GM19193 (cell line): Measurements from ENCODE around the gene AGAP1.

Source experiments
- POLR2A ChIP-seq: IDR thresholded peaks from 4 replicates; pipeline ENCODE4 v1.6.1; 2011; ENCODE audit not compliant: insufficient read depth, insufficient read length; ENCODE audit errors: extremely low read depth

The AGAP1 gene

DNA sequence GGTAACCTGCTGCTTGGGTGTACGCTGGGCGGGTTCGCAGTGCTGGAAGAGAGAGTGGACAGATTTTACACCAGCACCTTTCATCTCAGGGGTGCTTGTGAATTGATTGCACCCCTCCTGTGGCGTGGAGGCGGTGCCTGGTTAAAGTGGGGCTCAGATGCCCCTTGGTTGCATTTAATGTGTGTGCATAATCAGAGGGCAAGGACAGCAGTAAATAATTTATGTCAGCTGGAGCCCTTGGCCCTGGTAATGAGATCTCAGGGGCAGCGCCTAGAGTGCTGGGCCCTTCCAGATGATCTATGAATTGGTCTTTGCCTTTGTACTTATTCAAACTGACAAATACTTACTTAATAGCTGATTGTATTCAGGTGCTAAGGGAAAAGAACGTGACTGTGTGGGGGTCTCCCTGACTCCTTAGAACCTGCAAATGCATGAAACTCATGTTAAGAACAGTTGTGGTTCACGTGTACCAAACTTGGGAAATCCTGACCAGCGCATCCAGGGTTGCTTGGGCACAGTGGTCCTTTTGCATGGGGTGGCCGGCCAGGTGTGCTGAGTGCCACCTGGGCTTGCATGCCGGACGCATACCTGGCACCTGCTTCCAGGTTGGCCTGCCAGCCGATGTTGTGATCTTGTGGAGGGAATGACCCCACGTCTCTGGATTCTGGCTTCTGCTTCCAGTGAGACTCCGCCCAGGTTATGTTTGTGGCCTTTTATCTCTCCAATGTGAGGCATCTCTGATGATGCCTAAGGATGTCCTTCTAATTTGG lies 118.5 kb downstream of the AGAP1 start:
- TF ChIP-seq POLR2A: no peak

DNA sequence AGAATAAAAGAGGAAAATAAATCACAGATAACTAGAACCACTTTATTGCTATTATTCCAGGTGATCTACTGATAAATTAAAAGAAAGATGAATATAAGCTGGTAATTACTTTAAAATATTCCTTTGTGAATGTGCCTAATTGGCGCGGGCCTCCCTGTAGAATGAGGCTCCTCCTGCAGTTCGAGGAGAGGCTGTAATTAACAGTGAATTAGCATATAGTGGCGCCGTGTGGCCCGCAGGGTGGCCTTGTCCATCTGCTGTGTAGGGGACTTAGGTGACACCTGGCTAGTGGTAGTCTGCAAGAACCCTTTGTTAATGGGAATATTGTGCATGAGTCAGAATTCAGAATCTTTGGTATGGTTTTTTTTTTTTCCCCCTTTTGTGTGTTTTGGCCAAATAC lies 119.8 kb downstream of the AGAP1 start:
- no peak for TF ChIP-seq POLR2A

DNA sequence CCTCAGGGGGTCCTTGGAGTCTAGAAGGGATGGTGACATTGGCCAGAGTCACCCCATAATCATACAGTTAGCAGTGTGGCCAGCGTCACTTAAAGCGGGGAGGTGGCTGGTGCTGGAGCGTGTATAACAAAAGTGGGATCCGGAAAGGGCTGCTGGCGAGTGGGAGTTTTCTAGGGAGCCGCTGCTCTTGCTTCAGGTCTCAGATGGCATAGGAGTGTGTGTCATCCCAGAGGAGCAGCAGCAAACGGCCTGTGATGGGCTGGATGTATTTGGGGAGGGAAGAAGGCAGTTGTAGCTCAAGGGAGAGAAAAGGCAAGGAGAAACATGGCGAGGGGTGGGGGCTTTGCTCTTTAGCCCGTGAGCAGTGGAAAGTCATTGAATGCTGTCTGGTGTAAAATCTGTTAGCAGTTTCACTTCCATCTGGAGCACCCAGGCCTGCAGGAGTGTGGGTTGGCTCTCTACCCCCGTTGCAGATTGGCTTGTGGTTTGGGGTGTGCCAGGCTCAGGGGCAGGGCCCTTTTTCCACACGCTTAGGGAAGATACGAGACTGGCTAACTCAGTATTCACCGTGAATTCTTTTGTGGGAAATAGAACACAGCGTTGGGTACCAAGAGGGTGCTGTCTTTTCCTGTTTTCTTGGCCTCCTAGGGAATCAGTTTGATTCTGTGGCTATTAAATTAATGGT lies 120.5 kb downstream of the AGAP1 start:
- TF ChIP-seq POLR2A: no peak

DNA sequence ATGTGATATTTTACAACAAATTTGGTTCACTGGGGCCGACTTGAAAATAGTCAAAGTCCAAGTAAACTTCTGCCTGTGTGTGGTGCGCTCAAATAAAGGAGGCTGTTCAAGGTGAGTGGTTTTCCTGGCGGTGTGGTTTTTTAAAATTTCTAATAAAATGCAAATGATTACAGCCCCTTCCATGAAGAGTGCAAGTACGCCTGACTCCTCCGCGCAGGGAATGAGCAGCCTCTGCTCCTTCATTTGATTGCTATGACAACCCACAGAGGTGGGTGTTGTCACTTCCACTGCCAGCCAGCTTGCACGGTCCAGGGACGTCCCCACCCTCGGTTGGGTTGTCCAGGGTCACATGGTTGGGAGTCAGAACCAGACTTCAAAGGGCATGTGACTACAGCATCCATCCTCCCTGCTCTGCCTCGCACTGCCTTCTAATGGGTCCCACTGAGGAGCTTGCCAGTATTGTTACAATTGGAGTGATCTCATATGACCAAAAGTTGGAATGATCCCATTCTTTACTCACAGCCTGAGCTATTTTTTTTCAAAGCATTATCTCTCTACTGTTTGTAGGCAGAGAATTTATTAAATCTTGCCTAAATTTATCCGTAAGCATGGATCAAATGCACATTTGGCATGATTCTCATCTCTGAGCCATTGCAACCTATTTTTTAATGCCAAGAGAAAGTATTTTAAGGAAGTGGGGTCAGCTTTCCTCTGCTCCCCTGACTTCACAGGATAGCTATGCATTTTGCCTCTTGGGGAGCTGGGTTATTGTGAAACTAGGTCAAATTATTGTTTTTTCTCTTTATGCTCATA lies 121.3 kb downstream of the AGAP1 start:
- TF ChIP-seq POLR2A: no peak

DNA sequence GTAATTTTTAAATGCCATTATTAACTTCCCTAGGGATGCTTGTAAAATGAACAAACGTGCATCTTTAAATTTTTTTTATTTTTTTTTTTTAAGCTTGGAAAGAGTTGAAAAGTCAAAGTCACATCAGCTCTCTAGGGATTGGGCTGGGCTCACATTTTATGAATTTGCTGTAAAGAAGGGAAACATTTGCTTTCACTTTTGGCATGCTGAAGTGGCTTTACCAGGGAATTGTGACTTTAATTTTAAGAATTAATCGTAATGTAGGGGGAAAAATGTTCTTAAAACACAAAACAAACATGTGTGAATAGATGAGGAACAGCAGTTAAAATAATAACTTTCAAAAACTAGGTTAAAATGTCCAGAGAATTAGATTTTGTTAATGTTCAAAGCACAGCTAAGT lies 123.0 kb downstream of the AGAP1 start:
- TF ChIP-seq POLR2A: no peak

DNA sequence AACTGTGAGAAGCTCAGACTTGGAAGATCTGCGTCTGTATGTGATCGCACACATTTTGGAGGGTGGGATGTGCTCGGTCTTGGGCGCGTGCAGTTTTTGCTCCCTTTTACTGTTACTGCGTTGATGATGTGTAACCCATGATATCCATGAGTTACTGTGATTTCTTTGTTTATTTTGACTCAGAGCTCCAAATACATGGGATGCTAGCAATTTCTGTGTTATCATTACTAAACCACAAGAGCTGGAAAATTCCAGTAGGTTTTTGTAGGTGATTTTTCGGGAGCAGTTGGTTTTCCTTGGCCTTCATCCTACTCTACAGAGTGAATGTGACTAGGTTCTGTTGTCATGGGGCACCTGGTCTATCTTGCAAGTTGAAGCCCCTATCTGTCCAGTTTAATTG lies 124.2 kb downstream of the AGAP1 start:
- no peak for TF ChIP-seq POLR2A

DNA sequence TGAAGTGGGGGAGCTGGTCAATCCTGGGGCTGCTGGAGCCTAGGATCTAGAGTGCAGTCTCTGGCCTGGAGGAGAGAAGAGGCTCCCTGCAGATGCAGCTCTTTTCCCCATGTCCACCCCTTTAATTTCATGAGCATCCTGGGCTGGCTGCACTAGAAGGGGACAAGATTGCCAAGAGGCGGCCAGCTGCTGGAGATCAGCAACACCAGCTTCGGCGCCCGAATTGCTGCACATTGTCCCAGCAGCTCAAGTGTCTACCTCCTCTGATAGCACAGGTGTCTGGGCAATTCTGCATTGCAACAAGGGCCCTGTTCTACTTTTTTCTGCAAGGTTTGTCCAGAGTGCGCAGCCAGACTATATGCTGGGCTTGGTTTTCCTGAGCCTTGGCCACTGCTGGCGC lies 125.7 kb downstream of the AGAP1 start:
- TF ChIP-seq POLR2A: no peak

DNA sequence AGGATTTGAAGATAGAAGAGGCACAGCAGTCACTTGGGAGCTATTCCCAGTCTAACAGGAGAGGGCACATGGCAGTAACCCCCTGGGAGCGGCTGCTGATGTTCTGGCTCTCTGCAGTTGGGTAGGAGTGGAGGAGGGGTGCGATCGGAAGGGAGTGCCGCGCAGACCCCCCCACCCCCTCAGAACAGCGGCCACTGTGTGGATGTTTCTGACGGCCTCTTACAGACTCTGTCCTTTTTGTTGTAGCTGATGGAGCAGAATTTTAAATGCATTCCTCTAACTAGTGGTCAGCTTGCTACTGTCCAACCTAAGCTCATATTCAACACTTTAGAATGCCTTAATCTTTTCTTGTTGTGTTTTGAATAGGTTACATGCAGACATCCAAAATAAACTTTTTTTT lies 127.9 kb downstream of the AGAP1 start:
- TF ChIP-seq POLR2A: no peak

DNA sequence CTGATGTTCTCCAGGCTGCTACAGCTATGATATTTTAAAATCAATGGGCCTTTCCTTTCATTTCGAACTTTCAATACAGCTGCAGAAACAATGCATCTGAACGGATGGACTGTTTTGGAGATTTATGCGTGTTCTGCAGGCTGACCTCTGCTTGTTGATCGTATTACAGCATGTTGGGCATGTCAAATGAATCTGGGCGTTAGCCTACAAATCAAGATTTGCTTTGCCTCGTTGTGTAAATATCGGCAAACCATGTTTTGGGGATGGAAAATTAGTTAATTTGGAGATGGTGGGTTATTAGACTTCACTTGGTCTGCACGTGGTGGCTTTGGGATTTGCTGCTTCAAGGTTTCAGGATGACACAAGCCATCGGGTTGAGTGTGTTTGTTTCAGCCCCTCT lies 129.3 kb downstream of the AGAP1 start:
- no peak for TF ChIP-seq POLR2A

DNA sequence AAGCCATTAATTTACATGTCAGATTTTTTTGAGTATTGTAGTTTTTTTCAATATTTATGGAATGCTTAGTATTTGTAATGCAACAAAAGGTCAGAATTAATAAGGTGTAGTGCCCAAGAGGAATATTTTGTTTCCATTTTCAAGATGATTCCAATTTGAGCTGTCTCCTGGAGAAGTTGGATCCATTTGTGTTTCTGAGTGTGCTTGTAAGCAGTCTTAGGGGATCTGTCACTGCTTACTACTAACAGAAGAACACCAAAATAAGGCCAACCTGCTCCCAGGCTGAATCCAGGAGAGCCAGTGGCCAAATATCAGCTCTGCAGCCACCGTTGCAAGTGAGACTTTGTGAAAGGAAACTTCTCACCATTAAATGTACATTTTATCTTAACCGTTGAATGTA lies 129.9 kb downstream of the AGAP1 start:
- TF ChIP-seq POLR2A: no peak

DNA sequence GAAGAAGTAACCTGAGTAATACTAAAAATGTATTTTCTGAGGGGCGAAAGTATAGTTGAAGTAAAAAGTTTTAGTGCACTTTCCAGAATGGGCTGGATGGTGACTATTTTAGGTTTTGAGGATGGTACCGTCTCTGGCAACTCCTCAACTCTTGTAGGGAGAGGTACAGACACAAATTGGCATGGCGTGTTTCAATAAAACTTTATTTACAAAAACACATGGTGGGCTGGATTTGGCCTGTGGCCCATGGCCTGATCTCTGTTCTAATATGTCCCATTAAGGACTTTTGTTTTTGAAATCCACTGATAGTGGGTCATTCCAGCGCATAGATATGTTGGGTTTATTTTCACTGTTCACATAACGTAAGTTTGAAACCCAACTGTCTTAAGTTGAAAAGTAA lies 132.8 kb downstream of the AGAP1 start:
- no peak for TF ChIP-seq POLR2A

DNA sequence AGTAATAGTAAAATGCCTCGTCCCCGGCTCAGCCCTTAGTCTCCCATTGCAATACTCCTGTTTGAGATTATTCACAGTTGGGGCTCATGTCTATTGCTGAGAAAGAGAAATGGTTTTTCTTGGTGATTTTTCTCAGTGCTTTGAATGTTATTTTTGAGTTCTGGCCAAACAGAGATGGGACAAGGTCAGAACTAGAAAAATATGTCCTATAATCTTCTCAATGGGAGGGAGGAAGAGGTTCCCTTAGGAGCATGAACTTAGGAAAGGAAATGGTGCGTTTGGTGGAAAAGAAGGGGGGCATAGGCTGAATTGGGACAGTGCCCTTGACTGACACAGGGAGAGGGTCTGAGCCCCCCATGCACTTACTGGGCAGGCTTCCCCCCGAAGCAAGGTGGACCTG lies 133.8 kb downstream of the AGAP1 start:
- TF ChIP-seq POLR2A: no peak

DNA sequence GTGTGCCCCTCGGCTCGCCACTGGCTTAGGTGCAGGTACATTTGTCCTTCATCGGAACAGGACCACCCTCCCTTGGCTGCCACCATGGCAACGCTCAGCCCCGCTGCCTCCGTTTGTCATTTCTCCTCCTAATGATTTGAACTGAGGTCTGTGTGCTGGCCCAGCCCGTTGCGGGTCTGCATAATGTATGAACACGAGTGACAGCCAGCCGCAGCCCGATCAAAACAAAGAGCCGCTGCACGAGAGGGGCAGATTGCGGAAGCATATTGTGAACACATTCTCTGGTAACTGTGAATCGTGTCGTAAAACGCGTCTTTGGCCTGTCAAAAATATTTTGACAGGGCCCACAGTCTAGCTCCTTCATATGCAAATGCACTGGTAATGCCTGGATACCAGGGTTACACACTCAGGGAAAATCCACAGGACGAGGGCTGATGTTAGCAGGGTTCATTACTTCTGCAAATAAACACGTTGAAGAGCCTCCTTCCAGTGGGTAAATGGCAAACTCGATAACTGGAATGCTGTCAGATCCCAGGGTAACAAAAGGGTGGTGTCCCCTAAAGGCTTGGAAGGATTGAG lies 137.0 kb downstream of the AGAP1 start:
- no peak for TF ChIP-seq POLR2A

DNA sequence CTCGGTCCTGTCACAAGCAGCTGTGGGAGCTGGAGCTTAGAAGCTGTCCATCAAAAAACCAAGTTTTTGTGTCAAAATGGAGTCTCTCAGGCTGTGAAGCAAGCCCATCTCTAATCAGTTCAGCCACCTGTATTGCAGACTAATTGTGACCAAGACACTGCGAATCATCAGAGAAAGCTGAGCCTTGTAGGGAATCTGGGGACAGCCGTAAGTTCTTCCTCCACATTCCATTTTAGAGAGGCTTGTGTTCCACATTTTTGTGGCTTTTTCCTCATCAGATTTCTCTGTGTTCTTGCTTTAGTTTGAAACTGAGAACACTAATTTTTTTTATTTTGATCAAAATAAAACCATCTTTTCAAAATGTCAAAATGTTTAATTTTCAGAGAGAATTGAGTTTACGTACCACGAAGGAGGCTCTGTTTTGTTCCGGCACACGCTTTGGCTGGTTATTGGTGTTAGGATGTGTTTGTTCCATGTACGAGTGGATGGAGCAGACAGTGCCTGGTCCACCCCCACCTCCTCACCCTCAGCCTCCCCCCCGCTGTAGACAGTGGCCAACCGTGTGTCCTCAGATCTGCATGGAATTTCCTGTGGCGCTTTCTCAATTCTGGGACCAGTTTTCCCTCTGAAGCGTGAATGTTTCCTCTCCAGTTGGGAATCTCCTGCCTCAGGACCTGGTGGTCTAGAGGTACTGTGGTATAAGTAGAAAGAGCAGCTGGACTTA lies 140.8 kb downstream of the AGAP1 start:
- TF ChIP-seq POLR2A: no peak

DNA sequence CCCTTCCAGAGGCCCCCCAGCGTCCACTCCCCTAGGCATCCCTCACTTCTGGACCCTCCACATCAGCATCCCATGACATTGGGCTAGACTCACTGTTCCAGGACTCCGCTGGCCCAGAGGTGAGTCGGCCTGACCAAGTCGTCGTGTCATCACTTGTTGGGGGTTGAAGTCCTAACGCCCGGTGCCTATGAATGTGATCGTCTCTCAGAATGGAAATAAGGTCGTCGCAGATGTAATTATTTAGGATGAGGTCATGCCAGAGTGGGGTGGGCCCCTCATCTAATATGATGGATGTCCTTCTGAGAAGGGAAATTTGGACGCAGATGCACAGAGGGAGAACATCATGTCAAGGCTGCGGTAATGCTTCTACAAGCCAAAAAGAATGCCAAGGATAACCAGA lies 142.7 kb downstream of the AGAP1 start:
- TF ChIP-seq POLR2A: no peak
